Heart left ventricle (tissue), 13 donors: ENCODE results near the gene MYCT1.

ENCODE experiments used
- CTCF ChIP-seq, 12 donors: fragments of 200-600 bp; sonication (generic) in 4 of 12; IDR thresholded peaks; one replicate each; pipeline versions ENCODE4 v1.5.0 to v1.8.0; 2018 to 2022; ENCODE audit warnings: antibody characterized with exemption in 12 of 12, mild to moderate bottlenecking in 5 of 12
- POLR2A ChIP-seq, 2 donors: fragments of 450-650 bp; IDR thresholded peaks; one replicate each; pipeline ENCODE4 v1.6.1; 2017; ENCODE audit warnings: antibody characterized with exemption in 2 of 2, mild to moderate bottlenecking in 2 of 2, moderate library complexity in 2 of 2
- donor health status: ischemic (EF 13 %, LVEDD 7.1; RV severe dilation, severe dysfunction).
- donor health status: DM: no; HTN: yes; CAD: no.
- donor health status: DM: no; HTN: no; CAD: no.
- donor health status: ischemic (EF 25% LVEDD 6.9; RV normal size, moderate dysfunction).
- donor health status: ischemic (EF 25% LVEDD 5.7; RV mildly dilated, moderate dysfunction).
- donor health status: ischemic (EF 35%, LVEDD 5.7; RV mildly dilated, moderate dysfunction).
- donor health status: nonischemic (EF 11% LVEDD 7.7; RV severe dilation, severe dysfunction).
- donor health status: DM: yes; HTN: yes; CAD: no.
- donor health status: PGD.
- donor health status: ischemic (EF 29% LVEDD 5.4; RV normal size, mild dysfunction).
- donor health status: nonischemic (EF 23%, LVEDD 6.1; RV moderate dilation, normal function).

GRCh38 chr6:152705327-152705726 is 7.6 kb downstream of the MYCT1 start:
- TF ChIP-seq CTCF (IDR thresholded peaks at IDR 0.05) (no peak), POLR2A (IDR thresholded peaks at IDR 0.05) (no peak)
